Hepatocyte (in vitro differentiated cells): ENCODE data around the gene BCLAF1.

Experiments used
- EZH2 ChIP-seq: fragments of 200-600 bp; sonication (generic); IDR thresholded peaks from 2 replicates; pipeline ENCODE4 v1.6.1; 2016; ENCODE audit warnings: antibody characterized with exemption, mild to moderate bottlenecking, borderline replicate concordance
- EZH2phosphoT487 ChIP-seq: fragments of 200-600 bp; sonication (generic); IDR thresholded peaks from one replicate; pipeline ENCODE4 v1.6.1; 2018; ENCODE audit warnings: antibody characterized with exemption, mild to moderate bottlenecking, low read depth, moderate library complexity; ENCODE audit not compliant: unreplicated experiment, severe bottlenecking
- TF ChIP-seq, protein P1 (sequence below): fragments of 200-600 bp; sonication (generic); IDR thresholded peaks from 2 replicates; pipeline ENCODE4 v1.5.1; 2016; ENCODE audit warnings: antibody characterized with exemption, mild to moderate bottlenecking; ENCODE audit not compliant: poor library complexity

DNA sequence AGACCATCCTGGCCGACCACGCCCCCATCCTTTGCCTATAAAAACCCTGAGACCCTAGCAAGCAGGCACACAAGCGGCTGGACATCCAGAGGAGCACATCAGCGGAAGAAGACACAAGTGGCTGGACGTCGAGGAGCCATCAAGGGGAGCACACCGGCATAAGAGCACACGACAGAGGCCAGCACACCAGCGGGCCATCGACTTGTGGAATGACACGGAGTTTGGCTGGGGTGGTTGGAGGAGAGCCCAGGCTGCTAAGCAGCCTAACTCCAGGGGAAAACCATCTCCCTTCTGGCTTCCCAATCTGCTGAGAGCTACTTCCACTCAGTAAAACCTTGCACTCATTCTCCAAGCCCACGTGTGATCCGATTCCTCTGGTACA is 44.8 kb upstream of the BCLAF1 start:
- TF ChIP-seq, protein P1, sequence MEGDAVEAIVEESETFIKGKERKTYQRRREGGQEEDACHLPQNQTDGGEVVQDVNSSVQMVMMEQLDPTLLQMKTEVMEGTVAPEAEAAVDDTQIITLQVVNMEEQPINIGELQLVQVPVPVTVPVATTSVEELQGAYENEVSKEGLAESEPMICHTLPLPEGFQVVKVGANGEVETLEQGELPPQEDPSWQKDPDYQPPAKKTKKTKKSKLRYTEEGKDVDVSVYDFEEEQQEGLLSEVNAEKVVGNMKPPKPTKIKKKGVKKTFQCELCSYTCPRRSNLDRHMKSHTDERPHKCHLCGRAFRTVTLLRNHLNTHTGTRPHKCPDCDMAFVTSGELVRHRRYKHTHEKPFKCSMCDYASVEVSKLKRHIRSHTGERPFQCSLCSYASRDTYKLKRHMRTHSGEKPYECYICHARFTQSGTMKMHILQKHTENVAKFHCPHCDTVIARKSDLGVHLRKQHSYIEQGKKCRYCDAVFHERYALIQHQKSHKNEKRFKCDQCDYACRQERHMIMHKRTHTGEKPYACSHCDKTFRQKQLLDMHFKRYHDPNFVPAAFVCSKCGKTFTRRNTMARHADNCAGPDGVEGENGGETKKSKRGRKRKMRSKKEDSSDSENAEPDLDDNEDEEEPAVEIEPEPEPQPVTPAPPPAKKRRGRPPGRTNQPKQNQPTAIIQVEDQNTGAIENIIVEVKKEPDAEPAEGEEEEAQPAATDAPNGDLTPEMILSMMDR: no peak
- TF ChIP-seq EZH2phosphoT487 (no peak), EZH2 (no peak)
